ENCODE data around the gene LRRK1.

- TF ChIP-seq, protein P1, sequence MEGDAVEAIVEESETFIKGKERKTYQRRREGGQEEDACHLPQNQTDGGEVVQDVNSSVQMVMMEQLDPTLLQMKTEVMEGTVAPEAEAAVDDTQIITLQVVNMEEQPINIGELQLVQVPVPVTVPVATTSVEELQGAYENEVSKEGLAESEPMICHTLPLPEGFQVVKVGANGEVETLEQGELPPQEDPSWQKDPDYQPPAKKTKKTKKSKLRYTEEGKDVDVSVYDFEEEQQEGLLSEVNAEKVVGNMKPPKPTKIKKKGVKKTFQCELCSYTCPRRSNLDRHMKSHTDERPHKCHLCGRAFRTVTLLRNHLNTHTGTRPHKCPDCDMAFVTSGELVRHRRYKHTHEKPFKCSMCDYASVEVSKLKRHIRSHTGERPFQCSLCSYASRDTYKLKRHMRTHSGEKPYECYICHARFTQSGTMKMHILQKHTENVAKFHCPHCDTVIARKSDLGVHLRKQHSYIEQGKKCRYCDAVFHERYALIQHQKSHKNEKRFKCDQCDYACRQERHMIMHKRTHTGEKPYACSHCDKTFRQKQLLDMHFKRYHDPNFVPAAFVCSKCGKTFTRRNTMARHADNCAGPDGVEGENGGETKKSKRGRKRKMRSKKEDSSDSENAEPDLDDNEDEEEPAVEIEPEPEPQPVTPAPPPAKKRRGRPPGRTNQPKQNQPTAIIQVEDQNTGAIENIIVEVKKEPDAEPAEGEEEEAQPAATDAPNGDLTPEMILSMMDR (IDR thresholded peaks at IDR 0.05): no peak
- TF ChIP-seq EZH2 (IDR thresholded peaks at IDR 0.05; ENCODE audit: borderline replicate concordance, insufficient read depth, low read depth, low read length, poor library complexity, severe bottlenecking): no peak
These were observed 159.6 kb downstream of the LRRK1 start for GRCh38 chr15:101078669-101079323.
